Cardiac septum (tissue), 1 donor: ENCODE data around the gene CUBN. TPM values are rescaled to one million over a fixed set of nuclear protein-coding genes. Genes with fewer than 3 reads are reported as not detected.

Source experiments
- DNase-seq: peaks from one replicate; pipeline ENCODE4 v3.0.0-alpha.2; 2020; ENCODE audit warnings: low spot score
- intact Hi-C: fragments of 100-400 bp; cut with DNase I; formaldehyde crosslinking; loops from one replicate; pipeline ENCODE4 v1.14.0; 2022
- total RNA-seq: library from RNA; stranded (reverse); fragmentation: NEBNext Ultra II Directional; extraction: Animal tissue kit (Norgen Biotek cat#: 25700); gene quantifications from one replicate; pipeline ENCODE4 v1.2.1, GENCODE V29; 2021
- donor health status: DM: no; HTN: no; CAD: no.

The CUBN gene
- total RNA-seq, 1 donor from 2014 or later, result 0.54 TPM

DNA sequence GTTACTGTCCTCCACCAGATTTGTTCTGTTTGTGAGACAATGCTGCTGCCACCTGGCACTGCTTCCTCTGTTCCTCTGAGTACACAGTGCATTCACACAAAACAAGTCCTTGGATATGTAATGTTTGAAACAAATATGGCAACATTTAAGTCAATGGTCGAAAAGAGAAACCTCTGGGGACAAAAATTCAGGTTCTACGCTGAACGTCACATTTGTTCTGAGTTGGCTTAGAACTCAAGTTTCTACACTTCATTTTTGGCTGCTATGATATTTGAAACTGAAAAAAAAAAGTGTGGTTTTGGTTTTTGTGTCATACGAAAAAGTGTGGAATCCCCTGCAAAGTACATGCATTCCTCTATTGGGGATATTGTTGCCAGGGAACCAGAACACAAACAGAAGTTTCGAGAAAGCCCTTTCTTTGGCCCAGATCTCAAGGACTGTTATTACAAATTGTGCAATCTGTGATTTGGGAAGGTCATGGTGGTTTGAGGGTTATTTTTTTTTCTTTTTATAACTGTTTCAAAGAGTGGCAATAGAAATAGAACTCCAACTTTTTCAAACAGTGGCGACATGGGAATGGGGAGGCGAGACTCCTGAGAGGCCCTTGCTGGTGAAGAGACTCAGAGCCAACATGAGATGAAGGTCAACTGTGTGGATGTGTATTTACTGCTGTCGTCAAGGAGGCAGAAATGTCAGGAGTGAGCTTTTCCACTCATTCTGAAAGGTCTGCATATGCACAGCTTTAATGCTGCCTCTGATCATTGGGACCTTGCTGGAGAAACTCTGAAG, 127.5 kb downstream of the CUBN start:
- DNase-seq, result no peak
- intact Hi-C loops, result no loop called here

DNA sequence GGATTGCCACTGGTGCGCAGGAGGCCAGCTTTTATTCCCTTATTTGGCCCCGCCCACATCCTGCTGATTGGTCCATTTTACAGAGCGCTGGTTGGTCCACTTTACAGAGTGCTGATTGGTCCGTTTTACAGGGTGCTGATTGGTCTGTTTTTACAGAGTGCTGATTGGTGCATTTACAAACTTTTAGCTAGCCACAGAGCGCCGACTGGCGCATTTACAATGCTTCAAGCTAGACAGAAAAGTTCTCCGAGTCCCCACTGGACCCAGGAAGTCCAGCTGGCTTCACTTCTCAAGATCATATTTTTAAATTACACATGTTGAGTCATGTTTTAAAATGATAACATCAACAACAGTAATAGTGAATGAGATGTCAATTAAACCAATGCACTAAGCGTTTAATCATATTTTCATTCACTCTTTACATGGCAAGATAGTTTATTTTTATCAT, 128.3 kb downstream of the CUBN start:
- intact Hi-C loops, result no loop called here
- no peak for DNase-seq

DNA sequence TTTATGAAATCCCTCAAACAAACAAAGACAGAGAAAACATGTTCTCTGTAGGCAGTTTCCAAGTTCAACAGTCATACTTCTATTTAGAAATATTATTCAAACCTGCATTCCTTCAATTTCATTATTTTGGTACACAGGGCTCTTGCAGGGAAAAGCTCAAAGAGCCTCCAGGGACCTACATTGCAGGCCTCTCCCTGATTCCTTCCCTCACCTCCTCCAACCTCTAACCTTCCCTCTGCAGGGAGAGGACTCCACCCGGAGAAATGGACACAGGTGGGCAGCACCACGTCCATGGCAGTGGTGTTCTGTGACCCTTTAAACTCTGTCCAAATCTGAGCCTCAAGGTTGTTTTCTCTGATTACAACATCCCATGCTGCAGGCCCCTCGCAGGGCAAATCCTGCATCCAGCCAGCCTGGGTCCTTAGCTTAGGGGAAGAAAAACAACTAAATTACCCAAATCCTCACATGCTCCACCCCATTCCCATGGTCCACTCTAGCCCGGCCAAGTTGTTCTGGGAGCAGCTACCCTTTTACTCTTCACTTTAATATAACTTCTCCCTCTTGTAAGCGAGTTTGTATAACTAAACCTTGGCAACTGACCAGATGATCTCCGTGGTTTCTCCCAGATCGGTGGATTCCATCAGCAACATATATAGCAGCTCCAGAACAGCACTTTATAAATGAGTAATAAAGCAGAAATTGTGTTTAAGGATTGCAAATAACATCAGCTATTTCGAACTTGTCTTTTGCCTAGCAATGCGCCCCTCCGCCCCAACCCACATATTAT, 129.8 kb downstream of the CUBN start:
- DNase-seq, result no peak
- intact Hi-C loops, result loop anchor here (10.0 kb wide), 1 partner anchor 155 kb away; no protein-coding TSS in a partner anchor

DNA sequence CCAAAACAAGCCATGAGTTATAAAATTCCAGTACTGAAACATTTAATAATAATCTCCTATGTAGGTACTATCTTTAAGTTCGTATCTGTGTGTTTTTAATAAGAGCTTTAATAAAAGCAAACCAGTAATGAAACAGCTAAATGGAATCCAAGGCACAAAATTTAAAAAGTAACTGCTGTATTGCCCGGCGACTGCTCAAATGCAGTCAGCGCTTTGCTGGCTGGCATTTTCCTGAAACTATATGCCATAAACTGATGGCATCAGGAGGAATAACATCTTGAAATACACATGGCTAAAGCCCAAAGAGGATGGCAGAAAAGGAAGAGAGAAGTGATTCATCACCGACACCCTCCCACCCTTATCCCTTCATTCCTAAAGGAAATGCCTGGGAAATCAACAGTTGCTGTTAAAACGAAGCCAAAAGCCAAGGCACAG, 133.1 kb downstream of the CUBN start:
- no peak for DNase-seq
- intact Hi-C loops, result loop anchor here (10.0 kb wide), 1 partner anchor 152 kb away; no protein-coding TSS in a partner anchor

DNA sequence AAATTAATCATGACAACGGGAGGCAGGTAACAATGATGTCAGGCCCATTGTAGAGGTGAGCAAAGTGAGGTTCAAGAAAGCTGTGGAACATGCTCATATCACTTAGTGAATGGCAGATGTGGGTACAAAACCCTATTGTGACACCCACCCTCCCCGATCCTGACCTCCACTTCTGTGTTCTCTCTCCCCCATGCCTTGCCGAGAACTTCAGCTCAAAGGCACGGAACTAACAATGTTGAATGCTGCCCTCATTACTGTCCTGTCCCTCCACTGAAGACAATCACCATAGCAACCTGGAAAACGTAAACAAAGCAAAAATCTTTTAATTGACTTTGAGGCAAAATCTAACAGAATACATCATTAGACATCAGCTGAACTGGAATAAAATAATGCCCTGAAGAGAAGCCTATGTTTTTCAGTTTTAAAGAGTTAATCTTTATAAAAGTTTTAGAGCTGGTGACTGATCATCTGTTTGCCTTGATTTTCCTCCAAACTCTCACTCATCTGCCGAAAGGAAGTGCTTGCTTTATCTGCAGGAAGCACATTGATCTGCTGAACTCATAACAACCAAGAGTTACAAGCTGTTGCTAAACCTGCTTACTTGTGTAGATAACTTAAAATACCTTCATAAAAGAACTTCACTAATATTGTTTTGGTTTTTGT, 133.6 kb downstream of the CUBN start:
- intact Hi-C loops, result loop anchor here (10.0 kb wide), 1 partner anchor 151 kb away; no protein-coding TSS in a partner anchor
- DNase-seq, result no peak

DNA sequence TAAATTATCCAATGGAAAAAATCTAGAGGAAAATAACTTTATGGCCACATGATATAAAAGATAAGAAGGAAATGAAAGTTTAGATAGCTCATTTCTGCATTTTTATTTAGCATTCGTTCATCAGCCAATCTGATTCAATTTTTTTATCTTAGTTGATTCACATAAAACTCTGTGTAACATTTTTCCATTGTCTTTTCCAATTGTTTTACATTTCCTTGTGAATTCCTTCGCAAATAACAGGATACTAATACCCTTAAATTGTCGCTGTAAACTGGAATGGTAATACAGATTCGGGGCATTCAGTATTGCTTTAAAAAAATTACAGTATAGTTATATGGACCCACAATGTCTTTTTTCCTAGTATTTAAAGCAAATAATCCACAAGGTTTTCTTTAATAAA, 136.4 kb downstream of the CUBN start:
- DNase-seq, result no peak
- intact Hi-C loops, result loop anchor here (10.0 kb wide), 1 partner anchor 148 kb away; no protein-coding TSS in a partner anchor

DNA sequence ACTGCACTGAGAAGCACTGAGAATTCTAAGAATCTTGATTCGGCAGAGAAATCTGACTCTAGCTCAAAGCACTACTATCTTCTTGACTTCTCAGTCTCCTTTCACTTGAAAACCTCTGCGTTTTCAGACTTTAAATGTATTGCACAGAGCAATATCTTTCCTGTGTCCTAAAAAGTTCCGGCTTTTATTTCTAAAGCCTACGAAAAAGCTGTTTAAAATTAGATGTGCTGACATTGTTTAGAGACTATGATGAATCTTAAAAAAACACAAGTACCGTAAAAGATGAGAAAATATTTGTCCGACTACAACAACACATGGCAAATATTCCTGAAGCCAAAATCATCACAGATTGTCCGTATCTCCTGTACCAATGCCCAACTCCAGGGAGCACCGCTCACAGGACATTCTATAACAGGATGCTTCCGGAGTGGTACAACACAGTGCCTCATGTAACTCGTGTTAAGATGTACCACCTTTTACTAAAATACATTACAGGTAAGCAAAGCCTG, 136.9 kb downstream of the CUBN start:
- intact Hi-C loops, result loop anchor here (10.0 kb wide), 1 partner anchor 148 kb away; no protein-coding TSS in a partner anchor
- no peak for DNase-seq

DNA sequence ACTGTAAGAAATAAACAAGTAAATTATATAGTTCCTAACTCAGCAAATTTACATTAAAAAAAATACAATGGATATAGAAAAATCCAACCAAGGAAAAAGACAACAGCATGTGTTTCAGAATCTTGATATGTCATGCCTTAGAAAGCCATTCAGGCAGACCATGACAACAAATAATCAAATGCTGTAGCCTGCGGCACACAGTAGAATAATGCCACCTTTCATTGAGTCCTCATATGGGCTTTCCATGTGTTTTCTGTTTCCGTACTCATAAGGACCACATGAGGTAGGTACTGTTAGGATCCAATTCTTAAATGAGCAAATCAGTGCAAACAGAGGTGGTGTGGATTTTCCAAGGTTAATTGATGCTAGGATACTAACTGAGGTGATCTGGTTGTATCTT, 138.6 kb downstream of the CUBN start:
- intact Hi-C loops, result loop anchor here (10.0 kb wide), 1 partner anchor 146 kb away; no protein-coding TSS in a partner anchor

DNA sequence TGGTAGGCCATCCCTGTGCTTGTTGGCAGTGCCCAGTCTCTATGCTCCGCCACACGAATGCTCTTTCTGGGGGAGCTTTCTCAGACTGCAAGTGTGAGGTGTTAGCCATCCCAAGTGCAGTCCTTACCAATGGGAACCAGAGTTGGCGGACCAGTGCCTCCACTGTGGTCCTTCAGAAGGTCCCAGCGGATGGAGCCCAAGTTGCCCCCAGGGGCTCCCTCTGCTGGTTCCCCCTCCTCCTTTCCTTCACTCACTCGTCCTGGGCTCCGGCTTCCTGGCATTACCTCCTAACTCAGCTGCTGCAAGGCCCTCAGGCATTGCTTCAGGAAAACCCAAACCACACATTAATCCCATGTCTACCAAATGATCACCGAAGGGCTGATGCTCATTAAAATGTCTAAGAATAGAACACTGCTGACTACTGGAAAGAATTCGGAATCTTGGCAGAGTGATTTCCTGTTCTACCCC, 139.8 kb downstream of the CUBN start:
- intact Hi-C loops, result loop anchor here (10.0 kb wide), 1 partner anchor 145 kb away; no protein-coding TSS in a partner anchor
- no peak for DNase-seq

More for the DNA sequence above, 138.6 kb downstream of the CUBN start:
- DNase-seq, result no peak

DNA sequence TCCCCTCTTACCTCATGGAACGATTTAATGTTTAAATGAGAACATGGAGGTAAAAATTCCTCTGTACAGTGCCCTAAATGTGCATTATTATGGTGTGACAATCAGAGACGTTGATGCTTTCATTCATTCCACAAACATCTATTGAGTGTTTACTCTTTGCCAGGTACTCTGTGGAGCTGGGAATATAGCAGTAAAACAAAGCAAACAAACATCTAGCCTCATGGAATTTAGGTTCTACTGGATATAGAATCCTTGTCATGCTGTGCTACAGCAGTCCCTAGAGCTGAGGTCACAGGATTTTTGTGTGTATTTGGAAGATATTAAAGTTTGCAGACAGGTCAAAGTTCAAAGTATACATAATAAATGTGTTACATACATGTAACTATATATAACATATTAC, 140.7 kb downstream of the CUBN start:
- intact Hi-C loops, result no loop called here
- no peak for DNase-seq

DNA sequence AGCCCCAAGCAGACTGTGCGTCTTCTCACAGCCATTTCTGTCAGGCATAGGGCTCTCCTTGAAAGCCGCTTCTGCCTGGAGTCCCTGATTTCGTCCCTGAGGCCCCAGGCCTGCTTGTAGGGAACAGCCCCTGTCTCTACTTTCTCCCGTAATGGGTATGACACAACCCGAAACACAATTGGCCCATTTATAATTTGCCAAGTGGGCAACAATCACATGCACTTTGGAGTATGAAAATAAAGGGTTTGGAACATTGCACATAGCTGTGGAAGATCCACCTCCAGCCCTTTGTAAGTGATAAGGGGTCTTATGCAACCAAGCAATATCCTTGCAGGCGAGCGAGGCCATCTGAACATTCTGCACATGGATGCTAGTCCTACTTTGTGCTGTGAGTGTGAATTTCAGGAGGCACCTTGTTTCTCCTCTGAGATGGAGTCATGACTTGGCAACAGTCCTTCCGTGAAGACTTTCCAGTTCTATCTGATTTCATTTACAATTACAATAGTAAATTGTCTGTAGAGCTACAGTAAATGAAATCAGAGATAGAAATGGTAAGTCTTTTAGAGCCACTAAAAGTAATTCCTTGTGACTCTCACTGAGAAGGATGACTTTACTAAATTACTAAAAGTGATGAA, 141.5 kb downstream of the CUBN start:
- no peak for DNase-seq
- intact Hi-C loops, result no loop called here

DNA sequence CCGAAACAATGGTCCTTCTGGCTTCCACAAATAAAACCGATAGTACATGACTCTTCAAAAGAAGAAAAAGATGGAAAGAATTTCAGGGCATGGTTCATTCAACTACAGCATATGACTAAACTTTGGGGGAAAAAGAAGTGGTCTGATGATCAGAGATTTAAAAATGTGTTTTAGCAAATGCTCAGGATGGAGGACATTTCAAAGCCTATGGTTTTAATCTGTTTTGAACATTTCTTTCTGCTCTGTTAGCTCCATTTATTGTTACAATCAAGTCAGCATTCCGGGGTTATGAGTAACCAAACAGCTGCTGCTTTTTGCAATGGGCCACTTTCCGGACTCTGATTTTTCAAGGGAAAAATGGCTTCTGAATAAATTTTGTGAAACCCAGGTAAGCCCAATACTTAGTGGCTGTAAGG, 142.4 kb downstream of the CUBN start:
- intact Hi-C loops, result no loop called here
- no peak for DNase-seq

DNA sequence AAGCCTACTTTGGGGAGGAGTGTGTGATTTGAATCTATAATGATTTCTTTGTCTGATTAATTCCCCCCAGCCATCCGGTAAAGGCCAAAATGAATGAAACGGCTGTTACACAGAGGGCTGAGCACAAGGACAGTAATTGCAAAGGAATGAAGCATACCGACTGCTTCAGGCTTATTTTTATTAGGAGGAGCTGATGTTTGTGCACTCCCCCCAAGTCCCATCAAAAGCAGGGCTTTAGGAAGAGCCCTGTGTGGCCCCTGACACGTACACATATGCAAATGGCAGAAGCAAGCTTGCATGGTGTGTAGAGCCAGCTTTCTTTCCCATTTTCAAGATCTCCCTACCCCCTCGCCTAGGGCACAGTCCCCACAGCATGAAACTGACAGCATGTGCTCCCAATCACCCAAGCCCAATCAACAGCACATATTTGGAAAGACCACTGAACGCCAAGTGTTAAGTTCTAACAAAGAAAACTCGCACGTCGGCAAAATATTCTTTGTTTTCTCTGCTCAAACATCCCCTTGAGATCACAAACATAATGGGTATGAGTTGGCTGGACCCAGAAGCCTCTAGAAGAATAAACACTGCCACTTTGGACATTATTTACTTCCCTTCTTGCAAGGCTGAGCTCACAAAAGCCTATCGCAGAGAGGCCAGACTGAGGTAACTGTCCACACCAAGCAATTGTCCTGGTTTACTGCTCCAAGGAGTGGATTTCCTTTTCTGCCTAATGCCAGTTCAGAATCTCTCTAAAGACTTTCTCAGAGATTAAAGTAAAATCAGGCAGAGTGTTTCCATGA, 143.0 kb downstream of the CUBN start:
- intact Hi-C loops, result no loop called here
- no peak for DNase-seq

DNA sequence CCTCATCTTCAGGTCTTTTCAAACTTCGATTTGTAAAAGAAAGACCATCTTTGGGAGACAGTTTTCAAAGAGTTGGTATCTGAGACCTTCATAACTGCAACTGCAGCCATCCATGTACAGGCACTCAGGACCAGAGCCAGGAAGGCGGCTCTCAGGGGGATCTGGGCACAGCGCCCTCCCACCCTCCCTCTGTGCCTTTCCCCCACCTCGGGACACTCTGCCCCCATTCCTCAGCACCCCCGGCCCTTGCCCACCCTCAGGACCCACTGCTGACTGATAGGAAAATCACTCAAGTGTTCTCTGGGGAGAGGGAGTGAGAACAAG, 143.6 kb downstream of the CUBN start:
- no peak for DNase-seq
- intact Hi-C loops, result no loop called here

DNA sequence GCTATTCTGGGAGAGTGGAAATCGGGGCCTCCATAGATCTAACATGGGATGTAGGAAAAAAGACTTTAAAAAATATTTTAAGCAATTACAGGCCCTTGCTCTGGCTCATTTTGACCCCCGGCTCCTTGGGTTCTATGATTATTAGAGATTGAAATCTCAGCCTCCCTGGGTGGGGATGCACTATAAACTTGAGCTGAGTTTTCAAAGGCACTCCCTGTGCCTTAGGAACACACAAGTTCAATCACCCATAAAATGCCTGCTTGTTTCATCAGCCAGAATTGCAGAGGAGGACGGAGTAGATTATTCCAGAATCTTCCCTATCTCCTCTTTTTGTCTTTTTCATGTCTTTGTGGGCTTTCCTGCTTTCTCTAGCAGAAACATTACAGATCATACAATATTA, 145.4 kb downstream of the CUBN start:
- no peak for DNase-seq
- intact Hi-C loops, result no loop called here

DNA sequence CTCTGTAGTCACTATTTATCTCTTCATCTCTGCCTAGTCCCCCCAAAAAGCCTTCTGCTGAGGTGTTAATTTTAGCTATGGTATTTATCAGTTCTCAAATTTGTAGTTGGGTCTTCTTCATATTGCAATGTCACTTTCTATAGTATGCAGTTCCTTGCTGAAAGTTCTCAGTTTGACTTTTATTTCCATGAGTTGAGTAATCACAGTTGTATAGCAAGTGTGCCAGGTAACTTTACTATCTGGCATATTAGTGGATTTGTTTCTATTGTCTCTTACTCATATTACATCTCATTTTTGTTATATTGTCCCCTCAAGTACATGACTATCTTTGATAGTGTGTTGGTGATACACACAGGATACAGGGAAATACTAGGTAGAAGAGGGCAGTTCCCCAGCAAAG, 152.8 kb downstream of the CUBN start:
- DNase-seq, result no peak
- intact Hi-C loops, result no loop called here

DNA sequence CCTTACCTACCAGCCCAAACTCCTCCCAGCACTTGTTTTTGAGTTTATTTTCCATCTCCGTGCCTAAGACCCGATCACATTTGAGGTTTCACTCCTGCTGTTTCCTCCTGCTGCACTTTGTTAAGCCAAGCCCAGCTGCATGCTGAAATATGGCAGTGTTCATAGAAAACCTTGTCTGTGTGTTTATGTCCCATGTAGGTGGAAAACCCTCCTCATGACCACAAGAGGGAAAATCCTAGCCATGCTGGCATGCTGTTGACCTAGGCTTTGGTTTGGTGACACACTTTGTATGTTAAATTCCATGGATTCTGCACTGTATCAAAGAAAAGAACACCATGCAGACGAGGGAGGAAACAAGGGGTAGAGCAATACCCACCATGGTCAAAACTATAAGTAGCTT, 154.4 kb downstream of the CUBN start:
- intact Hi-C loops, result no loop called here

DNA sequence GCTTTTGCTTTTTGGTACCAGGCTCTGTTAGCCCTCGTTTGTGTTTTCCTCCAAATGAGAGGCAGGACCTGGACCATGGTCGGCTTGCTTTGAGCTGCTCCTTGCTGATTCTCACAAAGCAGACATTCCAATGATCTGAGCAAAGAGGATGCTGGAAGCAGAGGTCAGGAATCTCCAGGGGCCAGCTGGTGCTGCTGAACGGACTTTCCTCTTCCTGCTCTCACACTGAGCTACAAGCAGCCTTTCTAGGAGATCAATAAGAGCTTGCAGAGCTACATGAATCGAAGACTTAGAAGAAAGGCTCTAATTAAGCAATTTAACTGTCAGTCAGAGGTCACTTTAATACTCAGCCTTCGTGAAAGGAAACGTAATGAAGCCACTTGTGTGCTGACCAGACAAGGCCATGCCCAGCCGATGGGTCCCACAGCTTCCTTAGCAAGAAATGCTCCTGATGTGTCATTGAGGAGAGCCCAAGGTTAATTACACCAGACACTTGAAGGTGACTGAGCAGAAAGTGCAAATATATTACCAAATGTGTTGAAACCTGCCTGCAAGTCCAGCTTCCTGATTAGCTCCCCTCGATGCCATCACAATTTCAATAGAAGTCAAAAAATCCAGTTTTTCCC, 161.1 kb downstream of the CUBN start:
- intact Hi-C loops, result no loop called here
- no peak for DNase-seq

More for the DNA sequence above, 154.4 kb downstream of the CUBN start:
- no peak for DNase-seq
